Mesendoderm (in vitro differentiated cells): ENCODE data around the gene PCGF2. TPM values are rescaled to one million over a fixed set of nuclear protein-coding genes. Genes with fewer than 3 reads are reported as not detected.

ENCODE experiments used
- DNase-seq: peaks from one replicate; pipeline ENCODE4 v3.0.0; 2013
- H2AK5ac ChIP-seq: 2 replicates; pipeline ENCODE4 v1.6.1; 2013; ENCODE audit warnings: low read length, inconsistent platforms
- H2BK120ac ChIP-seq: 2 replicates; pipeline ENCODE4 v1.6.1; 2013; ENCODE audit warnings: low read depth, mild to moderate bottlenecking, low read length, moderate library complexity, mixed read lengths
- H2BK15ac ChIP-seq: replicated peaks from 2 replicates; pipeline ENCODE4 v1.6.1; 2013; ENCODE audit warnings: low read depth, mild to moderate bottlenecking, moderate library complexity
- H2BK5ac ChIP-seq: 2 replicates; pipeline ENCODE4 v1.6.1; 2013; ENCODE audit warnings: low read length, inconsistent platforms
- H3K18ac ChIP-seq: 2 replicates; pipeline ENCODE4 v1.6.1; 2013; ENCODE audit warnings: mild to moderate bottlenecking, low read length, mixed read lengths
- H3K23ac ChIP-seq: one replicate; pipeline ENCODE4 v1.6.1; 2013; ENCODE audit warnings: low read length
- H3K27ac ChIP-seq: 2 replicates; pipeline ENCODE4 v1.5.1; 2013; ENCODE audit warnings: low read depth, mild to moderate bottlenecking, inconsistent platforms, low read length, moderate library complexity
- H3K27me3 ChIP-seq: 2 replicates; pipeline ENCODE4 v1.6.1; 2013; ENCODE audit warnings: low read length, control low read depth, mild to moderate bottlenecking, inconsistent platforms; ENCODE audit not compliant: insufficient read depth, poor library complexity
- H3K36me3 ChIP-seq: 2 replicates; pipeline ENCODE4 v1.6.1; 2013; ENCODE audit warnings: low read length, inconsistent platforms; ENCODE audit not compliant: control insufficient read depth, insufficient read depth
- H3K4ac ChIP-seq: one replicate; pipeline ENCODE4 v1.6.1; 2013; ENCODE audit warnings: low read depth, mild to moderate bottlenecking, low read length, moderate library complexity
- H3K4me1 ChIP-seq: 2 replicates; pipeline ENCODE4 v1.6.1; 2013; ENCODE audit warnings: low read depth, low read length, inconsistent platforms; ENCODE audit not compliant: control insufficient read depth
- H3K4me2 ChIP-seq: 2 replicates; pipeline ENCODE4 v1.6.1; 2013; ENCODE audit warnings: low read length
- H3K4me3 ChIP-seq: 2 replicates; pipeline ENCODE4 v1.5.1; 2013; ENCODE audit warnings: mild to moderate bottlenecking, low read length
- H3K56ac ChIP-seq: one replicate; pipeline ENCODE4 v1.6.1; 2013; ENCODE audit warnings: low read length
- H3K79me1 ChIP-seq: 2 replicates; pipeline ENCODE4 v1.6.1; 2013; ENCODE audit warnings: low read length, inconsistent platforms
- H3K79me2 ChIP-seq: 2 replicates; pipeline ENCODE4 v1.6.1; 2013; ENCODE audit warnings: mild to moderate bottlenecking, low read length; ENCODE audit not compliant: control insufficient read depth, insufficient read depth
- H3K9ac ChIP-seq: 2 replicates; pipeline ENCODE4 v1.6.1; 2013; ENCODE audit warnings: low read length, inconsistent platforms
- H4K5ac ChIP-seq: one replicate; pipeline ENCODE4 v1.6.1; 2013; ENCODE audit warnings: low read length
- H4K8ac ChIP-seq: one replicate; pipeline ENCODE4 v1.6.1; 2013; ENCODE audit warnings: low read depth, mild to moderate bottlenecking, control low read depth, low read length, moderate library complexity
- WGBS: extraction: QIAGEN DNeasy Blood & Tissue Kit; methylation state at CpG from one replicate; pipeline ENCODE4 v1.1.7; 2013; ENCODE audit warnings: low lambda C conversion rate, missing lambda C conversion rate; ENCODE audit not compliant: insufficient coverage; ENCODE audit errors: extremely low coverage; 5-methylcytosine and 5-hydroxymethylcytosine counted together
- small RNA-seq: library from polyadenylated mRNA; stranded (forward); fragments of <200 nt; extraction: miRNeasy Mini kit (QIAGEN cat#:217004); gene quantifications from one replicate; pipeline ENCODE3, GENCODE V24; 2013; ENCODE audit not compliant: insufficient read depth

Gene PCGF2

GRCh38 chr17:38691154-38691553 lies 57.0 kb downstream of the PCGF2 start:
- no peaks in the 10 kb centered on the region for H3K79me2 ChIP-seq
- no peak overlapping the region for H3K18ac ChIP-seq
- H2BK15ac ChIP-seq: no peak overlapping the region
- DNase-seq: no peak
- no peak overlapping the region for H3K4me2 ChIP-seq
- no peak overlapping the region for H2BK5ac ChIP-seq
- H2AK5ac ChIP-seq: no peak overlapping the region
- no peaks in the 10 kb centered on the region for H3K79me1 ChIP-seq
- no peaks in the 10 kb centered on the region for H3K36me3 ChIP-seq
- no peak overlapping the region for H4K8ac ChIP-seq
- no peaks in the 10 kb centered on the region for H3K27me3 ChIP-seq
- H3K4me3 ChIP-seq: no peak overlapping the region
- no peak overlapping the region for H3K4ac ChIP-seq
- H3K23ac ChIP-seq: peak overlapping the region; percentile 66
- H4K5ac ChIP-seq: no peak overlapping the region
- H3K4me1 ChIP-seq: no peaks in the 10 kb centered on the region
- H3K9ac ChIP-seq: no peak overlapping the region
- WGBS: no CpG with 5 or more reads among the region's 4 CpGs
- H3K27ac ChIP-seq: no peak overlapping the region
- no peak overlapping the region for H2BK120ac ChIP-seq
- H3K56ac ChIP-seq: no peak overlapping the region

GRCh38 chr17:38690386-38690785 lies 57.8 kb downstream of the PCGF2 start:
- Histone ChIP-seq H3K4me2 (no peak overlapping the region), H3K27ac (no peak overlapping the region), H3K9ac (no peak overlapping the region), H2BK5ac (no peak overlapping the region), H4K8ac (no peak overlapping the region), H3K27me3 (no peaks in the 10 kb centered on the region), H3K23ac (no peak overlapping the region), H2BK120ac (no peak overlapping the region), H3K79me2 (no peaks in the 10 kb centered on the region), H3K56ac (no peak overlapping the region), H3K4ac (no peak overlapping the region), H3K79me1 (no peaks in the 10 kb centered on the region), H3K36me3 (no peaks in the 10 kb centered on the region), H4K5ac (no peak overlapping the region), H3K4me1 (no peaks in the 10 kb centered on the region), H2BK15ac (no peak overlapping the region), H3K4me3 (no peak overlapping the region), H3K18ac (no peak overlapping the region), H2AK5ac (no peak overlapping the region)
- WGBS: no CpG with 5 or more reads among the region's 4 CpGs
- DNase-seq: no peak

- Histone ChIP-seq H3K18ac (no peak overlapping the region), H3K79me1 (no peaks in the 10 kb centered on the region), H3K4me2 (no peak overlapping the region), H4K5ac (no peak overlapping the region), H3K56ac (no peak overlapping the region), H3K4me3 (no peak overlapping the region), H2BK5ac (no peak overlapping the region), H3K4me1 (no peaks in the 10 kb centered on the region), H2BK120ac (no peak overlapping the region), H3K9ac (no peak overlapping the region), H3K27me3 (no peaks in the 10 kb centered on the region), H2AK5ac (no peak overlapping the region), H3K23ac (no peak overlapping the region), H2BK15ac (no peak overlapping the region), H3K79me2 (no peaks in the 10 kb centered on the region), H3K4ac (no peak overlapping the region), H3K36me3 (no peaks in the 10 kb centered on the region), H3K27ac (no peak overlapping the region), H4K8ac (no peak overlapping the region)
- no CpG with 5 or more reads among the region's 5 CpGs for WGBS
- DNase-seq: no peak
Observed at GRCh38 chr17:38687286-38687685, 60.9 kb downstream of the PCGF2 start.

- H3K27ac ChIP-seq: no peak overlapping the region
- H3K79me1 ChIP-seq: no peaks in the 10 kb centered on the region
- H2BK5ac ChIP-seq: no peak overlapping the region
- no CpG with 5 or more reads among the region's 12 CpGs for WGBS
- no peaks in the 10 kb centered on the region for H3K4me1 ChIP-seq
- H3K27me3 ChIP-seq: no peaks in the 10 kb centered on the region
- H3K4me2 ChIP-seq: no peak overlapping the region
- H3K36me3 ChIP-seq: no peaks in the 10 kb centered on the region
- H2AK5ac ChIP-seq: no peak overlapping the region
- H3K4me3 ChIP-seq: no peak overlapping the region
- DNase-seq: no peak
- H3K56ac ChIP-seq: no peak overlapping the region
- no peak overlapping the region for H2BK15ac ChIP-seq
- H3K4ac ChIP-seq: no peak overlapping the region
- no peaks in the 10 kb centered on the region for H3K79me2 ChIP-seq
- no peak overlapping the region for H4K8ac ChIP-seq
- no peak overlapping the region for H3K23ac ChIP-seq
- no peak overlapping the region for H3K9ac ChIP-seq
- H4K5ac ChIP-seq: no peak overlapping the region
- H2BK120ac ChIP-seq: no peak overlapping the region
- no peak overlapping the region for H3K18ac ChIP-seq
Observed at GRCh38 chr17:38685491-38685890, 62.6 kb downstream of the PCGF2 start.

Small RNA genes within 50 kb of the gene (small RNA-seq; reads per million reads assigned to genes)
- gene MIR4726 (0.90 reads per million), gene MIR4734 (not detected), gene RNA5SP440 (379 reads per million, percentile 98 among the genes with 10 or more reads in this experiment), gene RNU6-866P (not detected)
